ENCODE data around the gene PTGES.

DNA sequence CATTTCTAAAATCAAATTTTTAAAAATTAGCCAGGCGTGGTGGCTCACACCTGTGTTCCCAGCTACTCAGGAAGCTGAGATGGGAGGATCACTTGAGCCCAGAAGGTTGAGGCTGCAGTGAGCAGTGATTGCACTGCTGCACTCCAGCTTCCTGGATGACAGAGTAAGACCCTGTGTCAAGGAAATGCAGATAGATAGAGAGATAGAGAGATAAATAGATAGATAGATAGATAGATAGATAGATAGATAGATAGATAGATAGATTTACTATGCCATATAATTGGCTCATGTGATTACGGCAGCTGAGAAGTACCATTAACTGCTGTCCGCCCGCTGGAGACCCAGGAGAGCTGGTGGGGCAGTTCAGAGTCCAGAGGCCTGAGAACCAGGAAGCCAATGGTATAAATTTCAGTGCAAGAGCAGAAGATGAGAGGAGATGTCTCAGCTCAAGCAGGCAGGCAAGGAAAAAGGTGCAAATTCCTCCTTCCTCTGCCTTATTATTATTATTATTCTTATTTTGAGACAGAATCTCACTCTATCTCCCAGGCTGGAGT lies 13.0 kb upstream of the PTGES start:
- TF ChIP-seq POLR2A (IDR thresholded peaks at IDR 0.05; ENCODE audit: low read depth, low read length) (no peak), POLR2AphosphoS5 (IDR thresholded peaks at IDR 0.05; ENCODE audit: low read depth, low read length) (no peak)
